Cardiac muscle cell (in vitro differentiated cells and primary cell): Measurements from ENCODE around the gene DLGAP1. TPM values are rescaled to one million over a fixed set of nuclear protein-coding genes. Genes with fewer than 3 reads are reported as not detected.
"Not testable (repeated sequence)": the region's sequence is repeated elsewhere in the genome, so short reads cannot be mapped to it uniquely, and the experiment has no call there.

ENCODE experiments used
- DNase-seq, 2 donors: peaks; one replicate each; pipeline versions ENCODE4 v3.0.0 to v3.0.0-alpha.2; 2010 to 2017; ENCODE audit warnings: low read depth in 1 of 2, low spot score in 1 of 2
- H3K27ac ChIP-seq: fragments of 200-600 bp; sonication (generic); 2 replicates; pipeline ENCODE4 v1.5.1; 2016
- H3K27me3 ChIP-seq: fragments of 200-600 bp; sonication (generic); 2 replicates; pipeline ENCODE4 v1.6.0; 2016; ENCODE audit warnings: control low read depth
- H3K36me3 ChIP-seq: fragments of 200-600 bp; sonication (generic); 2 replicates; pipeline ENCODE4 v1.5.1; 2016; ENCODE audit warnings: control low read depth
- H3K4me1 ChIP-seq: fragments of 200-600 bp; sonication (generic); 2 replicates; pipeline ENCODE4 v1.8.1; 2017; ENCODE audit warnings: low read depth, mild to moderate bottlenecking, mixed run types
- H3K4me3 ChIP-seq: fragments of 200-600 bp; sonication (generic); 2 replicates; pipeline ENCODE4 v1.5.1; 2016; ENCODE audit warnings: mild to moderate bottlenecking
- H3K9me3 ChIP-seq: fragments of 200-600 bp; sonication (generic); 2 replicates; pipeline ENCODE4 v1.5.1; 2017; ENCODE audit warnings: low read depth, mild to moderate bottlenecking, control low read depth
- CTCF ChIP-seq: IDR thresholded peaks from 2 replicates; pipeline ENCODE4 v1.5.1; 2012; ENCODE audit warnings: low read depth, mild to moderate bottlenecking, low read length
- polyA plus RNA-seq: library from polyadenylated mRNA; unstranded; fragments of >200 nt; fragmentation: Nextera tagmentation; extraction: Ambion mirVana; gene quantifications from 2 replicates; pipeline ENCODE4 v1.2.1, GENCODE V29; 2016
- total RNA-seq: library from RNA; depleted of rRNA; stranded (reverse); fragments of >200 nt; gene quantifications from 2 replicates; pipeline ENCODE4 v1.2.3, GENCODE V29; 2016

The DLGAP1 gene
- total and polyA plus RNA-seq, 2 experiments from 2014 or later: 2.5 to 7.9 TPM

- TF ChIP-seq CTCF: no peak
- no peaks in the 10 kb centered on the region for H3K4me1 ChIP-seq
- H3K4me3 ChIP-seq: no peak overlapping the region
- no peak for DNase-seq
- H3K27ac ChIP-seq: no peak overlapping the region
- no peaks in the 10 kb centered on the region for H3K36me3 ChIP-seq
- H3K27me3 ChIP-seq: peaks cover 7% of the 10 kb centered on the region
- no peaks in the 10 kb centered on the region for H3K9me3 ChIP-seq
Measured at GRCh38 chr18:4309227-4309626, 145.9 kb downstream of the DLGAP1 start.

- DNase-seq: no peak
- Histone ChIP-seq H3K4me3 (no peak overlapping the region), H3K9me3 (no peaks in the 10 kb centered on the region), H3K27ac (no peak overlapping the region), H3K27me3 (peaks cover under 1% of the 10 kb centered on the region), H3K4me1 (no peaks in the 10 kb centered on the region), H3K36me3 (no peaks in the 10 kb centered on the region)
- TF ChIP-seq CTCF: no peak
Measured at GRCh38 chr18:4308576-4308975, 146.5 kb downstream of the DLGAP1 start.

GRCh38 chr18:4299395-4299794, 155.7 kb downstream of the DLGAP1 start:
- Histone ChIP-seq H3K27me3 (peaks cover 8% of the 10 kb centered on the region), H3K36me3 (no peaks in the 10 kb centered on the region), H3K9me3 (no peaks in the 10 kb centered on the region), H3K27ac (no peak overlapping the region), H3K4me3 (no peak overlapping the region), H3K4me1 (no peaks in the 10 kb centered on the region)
- no peak for DNase-seq
- TF ChIP-seq CTCF: no peak

- Histone ChIP-seq H3K4me1 (no peaks in the 10 kb centered on the region), H3K36me3 (no peaks in the 10 kb centered on the region), H3K9me3 (no peaks in the 10 kb centered on the region), H3K4me3 (no peak overlapping the region), H3K27me3 (peaks cover 19% of the 10 kb centered on the region), H3K27ac (no peak overlapping the region)
- DNase-seq: no peak
- no peak for TF ChIP-seq CTCF
Measured at GRCh38 chr18:4293337-4293736, 161.8 kb downstream of the DLGAP1 start.

GRCh38 chr18:4292696-4293095, 162.4 kb downstream of the DLGAP1 start:
- Histone ChIP-seq H3K27me3 (peaks cover 22% of the 10 kb centered on the region), H3K9me3 (no peaks in the 10 kb centered on the region), H3K27ac (no peak overlapping the region), H3K4me3 (no peak overlapping the region), H3K4me1 (no peaks in the 10 kb centered on the region), H3K36me3 (no peaks in the 10 kb centered on the region)
- TF ChIP-seq CTCF: no peak
- DNase-seq: no peak

GRCh38 chr18:4287340-4287739, 167.8 kb downstream of the DLGAP1 start:
- H3K9me3 ChIP-seq: not testable (repeated sequence)

More at GRCh38 chr18:4287340-4287739, 167.8 kb downstream of the DLGAP1 start:
- H3K4me3 ChIP-seq, H3K4me1 ChIP-seq, H3K27ac ChIP-seq, H3K36me3 ChIP-seq, DNase-seq: not testable (repeated sequence)
- H3K27me3 ChIP-seq: peaks cover 17% of the 10 kb centered on the region
